Kidney epithelial cell (primary cell): Measurements from ENCODE around the gene ASCL5. TPM values are rescaled to one million over a fixed set of nuclear protein-coding genes. Genes with fewer than 3 reads are reported as not detected.

ENCODE experiments used
- DNase-seq: peaks from one replicate; pipeline ENCODE4 v3.0.0-alpha.2; 2010; ENCODE audit warnings: low read depth
- H3K27me3 ChIP-seq: 2 replicates; pipeline ENCODE4 v1.6.0; 2011; ENCODE audit warnings: low read length; ENCODE audit not compliant: control insufficient read depth, insufficient read depth
- H3K36me3 ChIP-seq: 2 replicates; pipeline ENCODE4 v1.5.1; 2011; ENCODE audit warnings: low read length; ENCODE audit not compliant: control insufficient read depth, insufficient read depth
- H3K4me3 ChIP-seq: 2 replicates; pipeline ENCODE4 v1.5.1; 2011; ENCODE audit warnings: low read depth, mild to moderate bottlenecking, control low read depth, low read length
- CTCF ChIP-seq: IDR thresholded peaks from 2 replicates; pipeline ENCODE4 v1.5.1; 2011; ENCODE audit warnings: mild to moderate bottlenecking, moderate library complexity, low read length, control low read depth, inconsistent platforms; ENCODE audit not compliant: insufficient read depth, poor library complexity, severe bottlenecking
- total RNA-seq: library from RNA; depleted of rRNA; stranded (reverse); fragments of >200 nt; gene quantifications from 2 replicates; pipeline ENCODE4 v1.2.3, GENCODE V29; 2015

The ASCL5 gene
- total RNA-seq, 1 donor from 2014 or later, result not detected

GRCh38 chr1:201119206-201120197, 7.5 kb downstream of the ASCL5 start:
- TF ChIP-seq CTCF, result peak; percentile 76
- Histone ChIP-seq H3K27me3 (peaks cover 23% of the 10 kb centered on the region), H3K4me3 (no peak overlapping the region), H3K36me3 (no peaks in the 10 kb centered on the region)
- DNase-seq, result no peak

- H3K4me3 ChIP-seq, result no peak overlapping the region
- no peaks in the 10 kb centered on the region for H3K36me3 ChIP-seq
- peaks cover 14% of the 10 kb centered on the region for H3K27me3 ChIP-seq
- no peak for TF ChIP-seq CTCF
- no peak for DNase-seq
Measured at GRCh38 chr1:201116091-201116490, 10.9 kb downstream of the ASCL5 start.

- H3K4me3 ChIP-seq, result no peak overlapping the region
- H3K36me3 ChIP-seq, result no peaks in the 10 kb centered on the region
- peaks cover 14% of the 10 kb centered on the region for H3K27me3 ChIP-seq
- no peak for DNase-seq
- no peak for TF ChIP-seq CTCF
Measured at GRCh38 chr1:201115390-201115937, 11.5 kb downstream of the ASCL5 start.

- peaks cover 9% of the 10 kb centered on the region for H3K27me3 ChIP-seq
- peak overlapping the region; percentile 65 for H3K4me3 ChIP-seq
- peak; percentile 86 for TF ChIP-seq CTCF
- DNase-seq, result peak; percentile 65
- H3K36me3 ChIP-seq, result no peaks in the 10 kb centered on the region
Measured at GRCh38 chr1:201114245-201115131, 12.5 kb downstream of the ASCL5 start.

GRCh38 chr1:201113451-201114244, 13.3 kb downstream of the ASCL5 start:
- TF ChIP-seq CTCF, result no peak
- no peaks in the 10 kb centered on the region for H3K36me3 ChIP-seq
- DNase-seq, result no peak
- no peak overlapping the region for H3K4me3 ChIP-seq
- peaks cover 4% of the 10 kb centered on the region for H3K27me3 ChIP-seq
